ENCODE results near the gene CTDSP1. TPM values are rescaled to one million over a fixed set of nuclear protein-coding genes. Genes with fewer than 3 reads are reported as not detected.

CTDSP1 gene
- polyA plus RNA-seq, 2 of the 4 experiments (the other 2 are of a cell fraction), result 39.5 to 50.3 TPM

- ATAC-seq (no peak), DNase-seq (ENCODE audit: low read depth in 1 of 2, low spot score in 1 of 2) (no peak), FAIRE-seq (no peak)
- Histone ChIP-seq H3K4me3 (no peak overlapping the region), H3K4me2 (no peak overlapping the region), H3K4me1 (peaks cover 32% of the 10 kb centered on the region), H3K27ac (peak overlapping the region in 1 of 2 experiments; percentile 90; a peak in 3 of 6 replicates), H3K9me3 (no peaks in the 10 kb centered on the region)
- 93% methylated on average over 12 of the region's 16 CpGs for WGBS (ENCODE audit: missing lambda C conversion rate)
- CTCF ChIA-PET, result interaction anchor here (0.8 to 3.2 kb wide), 8 partner anchors 9 to 443 kb away, joined by 3 to 24 read pairs (median 3); no protein-coding TSS in a partner anchor
- TF ChIP-seq HOXB13 (CRISPR knock-in tag; IDR thresholded peaks at IDR 0.05; ENCODE audit: low read depth) (no peak), EP300 (IDR thresholded peaks at IDR 0.05) (no peak), JUNB (IDR thresholded peaks at IDR 0.05) (no peak), ESRRA (IDR thresholded peaks at IDR 0.05; ENCODE audit: borderline replicate concordance, low read length) (no peak), RCOR1 (IDR thresholded peaks at IDR 0.05; ENCODE audit: low read depth, low read length) (no peak), RARB (CRISPR knock-in tag; IDR thresholded peaks at IDR 0.05) (no peak), KDM5A (IDR thresholded peaks at IDR 0.05) (no peak), RFX5 (IDR thresholded peaks at IDR 0.05) (no peak), FOSL2 (IDR thresholded peaks at IDR 0.05) (no peak), FOSL2 (CRISPR knock-in tag; IDR thresholded peaks at IDR 0.05) (no peak)
- POLR2A ChIA-PET, result interaction anchor here (1.2 kb wide), 1 partner anchor 8 kb away, joined by 3 read pairs; no protein-coding TSS in a partner anchor
These were observed 4.8 kb downstream of the CTDSP1 start for GRCh38 chr2:218404351-218405085.

- CTCF ChIA-PET, result interaction anchor here (0.6 to 3.2 kb wide), 6 partner anchors 10 to 443 kb away, joined by 3 to 24 read pairs (median 4); partner anchors contain the start of gene CATIP
- Histone ChIP-seq H3K4me3 (peak overlapping the region; percentile 28; the same call in 2 of the 3 replicates), H3K4me1 (peaks cover 32% of the 10 kb centered on the region), H3K27ac (peak overlapping the region; percentile 74 to 90), H3K4me2 (peak overlapping the region; percentile 77), H3K9me3 (no peaks in the 10 kb centered on the region)
- WGBS (ENCODE audit: missing lambda C conversion rate), result 82% methylated on average over 6 of the region's 8 CpGs
- no peak for FAIRE-seq
- TF ChIP-seq ESRRA (IDR thresholded peaks at IDR 0.05; ENCODE audit: borderline replicate concordance, low read length), result no peak
- no peak for TF ChIP-seq ZFP36 (IDR thresholded peaks at IDR 0.05; ENCODE audit: borderline replicate concordance, partially characterized antibody)
- no peak for TF ChIP-seq KDM1A (IDR thresholded peaks at IDR 0.05; ENCODE audit: low read depth)
- no peak for TF ChIP-seq NPAS2 (CRISPR knock-in tag; IDR thresholded peaks at IDR 0.05; ENCODE audit: borderline replicate concordance)
- TF ChIP-seq HES2 (IDR thresholded peaks at IDR 0.05), result no peak
- no peak for TF ChIP-seq HDAC2 (IDR thresholded peaks at IDR 0.05)
- TF ChIP-seq BCL3 (IDR thresholded peaks at IDR 0.05), result no peak
- no peak for TF ChIP-seq EHMT2 (IDR thresholded peaks at IDR 0.05; ENCODE audit: low read depth)
- TF ChIP-seq MAZ (IDR thresholded peaks at IDR 0.05; ENCODE audit: borderline replicate concordance, low read depth, low read length), result no peak
- no peak for TF ChIP-seq NFE2L2 (conservative IDR thresholded peaks at IDR 0.05; ENCODE audit: low read length)
- TF ChIP-seq SREBF2 (IDR thresholded peaks at IDR 0.05), result no peak
- no peak for TF ChIP-seq RAD21 (conservative IDR thresholded peaks at IDR 0.05 in 1 of 2, IDR thresholded peaks at IDR 0.05 in 1 of 2)
- TF ChIP-seq ELK1 (IDR thresholded peaks at IDR 0.05; ENCODE audit: low read depth, low read length), result no peak
- no peak for TF ChIP-seq HOXA7 (CRISPR knock-in tag; IDR thresholded peaks at IDR 0.05)
- TF ChIP-seq EHF (CRISPR knock-in tag; IDR thresholded peaks at IDR 0.05), result no peak
- TF ChIP-seq ATOH8 (CRISPR knock-in tag; IDR thresholded peaks at IDR 0.05; ENCODE audit: low read depth), result no peak
- no peak for TF ChIP-seq PBX3 (IDR thresholded peaks at IDR 0.05)
- no peak for TF ChIP-seq RNF2 (IDR thresholded peaks at IDR 0.05; ENCODE audit: borderline replicate concordance, low read depth)
- TF ChIP-seq CBX2 (IDR thresholded peaks at IDR 0.05; ENCODE audit: borderline replicate concordance, low read depth), result no peak
- no peak for TF ChIP-seq MAFK (IDR thresholded peaks at IDR 0.05; ENCODE audit: partially characterized antibody)
- peak; percentile 0 to 1; a peak in 2 of 6 replicates for ATAC-seq
- POLR2A ChIA-PET, result interaction anchor here (0.6 to 1.5 kb wide), 3 partner anchors 9 to 30 kb away, joined by 3 to 7 read pairs (median 3); no protein-coding TSS in a partner anchor
- DNase-seq (ENCODE audit: low read depth in 1 of 2, low spot score in 1 of 2), result no peak
These were observed 5.5 kb downstream of the CTDSP1 start for GRCh38 chr2:218405086-218405745.
